HepG2 (cell line): Measurements from ENCODE around the gene PPCDC. TPM values are rescaled to one million over a fixed set of nuclear protein-coding genes. Genes with fewer than 3 reads are reported as not detected.

ENCODE experiments used
- ARNT ChIP-seq: fragments of 450-650 bp; IDR thresholded peaks from 2 replicates; pipeline ENCODE4 v1.6.1; 2017
- CBX2 ChIP-seq, 2 experiments: fragments of 200-600 bp in 1 of 2; sonication (generic); formaldehyde crosslinking in 1 of 2; IDR thresholded peaks; 2 replicates each; pipeline versions ENCODE4 v1.7.0 to v1.8.1; 2018 to 2022; ENCODE audit warnings: low read depth in 2 of 2, low read length in 1 of 2, mild to moderate bottlenecking in 1 of 2, missing genetic modification reagents in 1 of 2
- ETV5 ChIP-seq: IDR thresholded peaks from 2 replicates; pipeline ENCODE4 v1.6.1; 2018; ENCODE audit warnings: missing biosample characterization, missing genetic modification reagents, inconsistent platforms, borderline replicate concordance
- FOXO1 ChIP-seq: sonication (generic); formaldehyde crosslinking; IDR thresholded peaks from 2 replicates; pipeline ENCODE4 v1.4.0; 2020; ENCODE audit warnings: missing genetic modification reagents
- NFE2L2 ChIP-seq: fragments of 150-350 bp; IDR thresholded peaks from 2 replicates; pipeline ENCODE4 v1.6.1; 2014; ENCODE audit warnings: low read length
- NR1H2 ChIP-seq: sonication (generic); formaldehyde crosslinking; IDR thresholded peaks from 2 replicates; pipeline ENCODE4 v1.8.1; 2022; ENCODE audit warnings: low read depth, missing genetic modification reagents, borderline replicate concordance
- POLR2AphosphoS5 ChIP-seq: IDR thresholded peaks from 2 replicates; pipeline ENCODE4 v1.6.1; 2012; ENCODE audit warnings: low read depth, low read length
- RFXAP ChIP-seq: sonication (generic); formaldehyde crosslinking; IDR thresholded peaks from 2 replicates; pipeline ENCODE4 v1.4.0; 2020; ENCODE audit warnings: missing genetic modification reagents, borderline replicate concordance
- ZFP36 ChIP-seq: fragments of 150-350 bp; IDR thresholded peaks from 2 replicates; pipeline ENCODE4 v1.6.1; 2018; ENCODE audit warnings: borderline replicate concordance, low read length, low read depth; ENCODE audit not compliant: partially characterized antibody
- ZNF34 ChIP-seq: sonication (generic); formaldehyde crosslinking; IDR thresholded peaks from 2 replicates; pipeline ENCODE4 v1.4.0; 2020; ENCODE audit warnings: mild to moderate bottlenecking, missing genetic modification reagents, borderline replicate concordance
- ZNF382 ChIP-seq: sonication (generic); formaldehyde crosslinking; IDR thresholded peaks from 2 replicates; pipeline ENCODE4 v1.5.0; 2020; ENCODE audit warnings: missing genetic modification reagents, mild to moderate bottlenecking, borderline replicate concordance
- ZNF614 ChIP-seq: IDR thresholded peaks from 2 replicates; pipeline ENCODE4 v1.6.1; 2018; ENCODE audit warnings: missing biosample characterization, missing genetic modification reagents, inconsistent platforms, borderline replicate concordance
- polyA plus RNA-seq, 8 experiments: library from polyadenylated mRNA; depleted of rRNA in 3 of 8; stranded (reverse) in 7 of 8; unstranded in 1 of 8; fragments of >200 nt; fragmentation: Illumina TruSeq in 4 of 8; extraction: Trizol in 4 of 8; gene quantifications; 2 replicates each; pipeline versions ENCODE4 v1.2.1 to v1.2.3, GENCODE V29; 2011 to 2016; ENCODE audit warnings: low read depth in 4 of 8, missing spikeins in 1 of 8, mixed read lengths in 1 of 8; ENCODE audit not compliant: insufficient read depth in 1 of 8
- total RNA-seq, 5 experiments: library from RNA; depleted of rRNA; stranded (reverse); fragments of >200 nt; fragmentation: Illumina TruSeq; extraction: Trizol; gene quantifications; 2 replicates each; pipeline ENCODE4 v1.2.3, GENCODE V29; 2016; ENCODE audit warnings: low read depth in 1 of 5
- TF ChIP-seq, protein P1 (sequence below): sonication (generic); formaldehyde crosslinking; IDR thresholded peaks from 2 replicates; pipeline ENCODE4 v1.9.0; 2021; ENCODE audit warnings: mild to moderate bottlenecking, missing genetic modification reagents
- TF ChIP-seq, protein P2 (sequence below): IDR thresholded peaks from 2 replicates; pipeline ENCODE4 v1.6.1; 2016; ENCODE audit warnings: mild to moderate bottlenecking, missing biosample characterization, missing genetic modification reagents
- TF ChIP-seq, protein P3 (sequence below): sonication (generic); formaldehyde crosslinking; IDR thresholded peaks from 2 replicates; pipeline ENCODE4 v1.8.0; 2023; ENCODE audit warnings: mild to moderate bottlenecking, missing genetic modification reagents
- TF ChIP-seq, protein P4 (sequence below): sonication (generic); formaldehyde crosslinking; IDR thresholded peaks from 2 replicates; pipeline ENCODE4 v1.4.0; 2020; ENCODE audit warnings: missing genetic modification reagents
- TF ChIP-seq, protein P5 (sequence below): sonication (generic); formaldehyde crosslinking; IDR thresholded peaks from 2 replicates; pipeline ENCODE4 v1.4.0; 2020; ENCODE audit warnings: missing genetic modification reagents; ENCODE audit errors: not compliant biosample characterization

Gene PPCDC
- total and polyA plus RNA-seq, 2 of the 13 experiments (the other 11 are each of a cell fraction or from before 2014, with no cell fraction given) = 12.3 to 12.8 TPM

DNA sequence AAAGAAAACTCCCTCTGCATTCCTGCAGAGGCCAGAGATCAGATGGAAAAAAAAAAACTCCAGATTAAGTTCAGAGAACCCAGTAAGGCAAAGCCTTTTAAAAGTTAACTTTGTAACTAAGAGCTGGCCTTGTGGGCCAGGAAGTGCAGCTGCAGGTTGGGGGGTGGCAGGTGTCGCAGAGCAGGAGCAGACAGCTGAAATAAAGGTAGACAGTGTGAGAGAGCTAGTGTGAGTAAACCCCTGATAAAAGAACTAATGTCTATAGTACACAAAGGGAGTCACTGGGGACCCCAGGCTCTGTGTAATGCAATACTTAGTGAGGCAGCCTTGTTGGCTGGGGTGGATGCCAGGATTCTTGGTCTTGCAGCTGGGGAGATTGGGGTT is 42.1 kb downstream of the PPCDC start (continued):
- TF ChIP-seq, protein P1, sequence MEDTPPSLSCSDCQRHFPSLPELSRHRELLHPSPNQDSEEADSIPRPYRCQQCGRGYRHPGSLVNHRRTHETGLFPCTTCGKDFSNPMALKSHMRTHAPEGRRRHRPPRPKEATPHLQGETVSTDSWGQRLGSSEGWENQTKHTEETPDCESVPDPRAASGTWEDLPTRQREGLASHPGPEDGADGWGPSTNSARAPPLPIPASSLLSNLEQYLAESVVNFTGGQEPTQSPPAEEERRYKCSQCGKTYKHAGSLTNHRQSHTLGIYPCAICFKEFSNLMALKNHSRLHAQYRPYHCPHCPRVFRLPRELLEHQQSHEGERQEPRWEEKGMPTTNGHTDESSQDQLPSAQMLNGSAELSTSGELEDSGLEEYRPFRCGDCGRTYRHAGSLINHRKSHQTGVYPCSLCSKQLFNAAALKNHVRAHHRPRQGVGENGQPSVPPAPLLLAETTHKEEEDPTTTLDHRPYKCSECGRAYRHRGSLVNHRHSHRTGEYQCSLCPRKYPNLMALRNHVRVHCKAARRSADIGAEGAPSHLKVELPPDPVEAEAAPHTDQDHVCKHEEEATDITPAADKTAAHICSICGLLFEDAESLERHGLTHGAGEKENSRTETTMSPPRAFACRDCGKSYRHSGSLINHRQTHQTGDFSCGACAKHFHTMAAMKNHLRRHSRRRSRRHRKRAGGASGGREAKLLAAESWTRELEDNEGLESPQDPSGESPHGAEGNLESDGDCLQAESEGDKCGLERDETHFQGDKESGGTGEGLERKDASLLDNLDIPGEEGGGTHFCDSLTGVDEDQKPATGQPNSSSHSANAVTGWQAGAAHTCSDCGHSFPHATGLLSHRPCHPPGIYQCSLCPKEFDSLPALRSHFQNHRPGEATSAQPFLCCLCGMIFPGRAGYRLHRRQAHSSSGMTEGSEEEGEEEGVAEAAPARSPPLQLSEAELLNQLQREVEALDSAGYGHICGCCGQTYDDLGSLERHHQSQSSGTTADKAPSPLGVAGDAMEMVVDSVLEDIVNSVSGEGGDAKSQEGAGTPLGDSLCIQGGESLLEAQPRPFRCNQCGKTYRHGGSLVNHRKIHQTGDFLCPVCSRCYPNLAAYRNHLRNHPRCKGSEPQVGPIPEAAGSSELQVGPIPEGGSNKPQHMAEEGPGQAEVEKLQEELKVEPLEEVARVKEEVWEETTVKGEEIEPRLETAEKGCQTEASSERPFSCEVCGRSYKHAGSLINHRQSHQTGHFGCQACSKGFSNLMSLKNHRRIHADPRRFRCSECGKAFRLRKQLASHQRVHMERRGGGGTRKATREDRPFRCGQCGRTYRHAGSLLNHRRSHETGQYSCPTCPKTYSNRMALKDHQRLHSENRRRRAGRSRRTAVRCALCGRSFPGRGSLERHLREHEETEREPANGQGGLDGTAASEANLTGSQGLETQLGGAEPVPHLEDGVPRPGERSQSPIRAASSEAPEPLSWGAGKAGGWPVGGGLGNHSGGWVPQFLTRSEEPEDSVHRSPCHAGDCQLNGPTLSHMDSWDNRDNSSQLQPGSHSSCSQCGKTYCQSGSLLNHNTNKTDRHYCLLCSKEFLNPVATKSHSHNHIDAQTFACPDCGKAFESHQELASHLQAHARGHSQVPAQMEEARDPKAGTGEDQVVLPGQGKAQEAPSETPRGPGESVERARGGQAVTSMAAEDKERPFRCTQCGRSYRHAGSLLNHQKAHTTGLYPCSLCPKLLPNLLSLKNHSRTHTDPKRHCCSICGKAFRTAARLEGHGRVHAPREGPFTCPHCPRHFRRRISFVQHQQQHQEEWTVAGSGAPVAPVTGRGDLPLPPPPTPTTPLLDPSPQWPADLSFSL = no peak
- TF ChIP-seq, protein P2, sequence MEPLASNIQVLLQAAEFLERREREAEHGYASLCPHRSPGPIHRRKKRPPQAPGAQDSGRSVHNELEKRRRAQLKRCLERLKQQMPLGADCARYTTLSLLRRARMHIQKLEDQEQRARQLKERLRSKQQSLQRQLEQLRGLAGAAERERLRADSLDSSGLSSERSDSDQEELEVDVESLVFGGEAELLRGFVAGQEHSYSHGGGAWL (CRISPR knock-in tag) = no peak
- TF ChIP-seq FOXO1 (CRISPR knock-in tag) (no peak), NFE2L2 (no peak), POLR2AphosphoS5 (no peak), ZFP36 (no peak), NR1H2 (CRISPR knock-in tag) (no peak), ZNF34 (CRISPR knock-in tag) (no peak), ETV5 (CRISPR knock-in tag) (peak; percentile 78; the same call in 1 of the 2 replicates), CBX2 (IDR thresholded peaks at IDR 0.05; ENCODE audit: low read depth, low read length) (no peak), CBX2 (CRISPR knock-in tag; IDR thresholded peaks at IDR 0.05; ENCODE audit: low read depth) (no peak), ARNT (no peak), ZNF614 (no peak), ZNF382 (CRISPR knock-in tag) (no peak), RFXAP (CRISPR knock-in tag) (no peak; the same call in 1 of the 2 replicates)
- TF ChIP-seq, protein P3, sequence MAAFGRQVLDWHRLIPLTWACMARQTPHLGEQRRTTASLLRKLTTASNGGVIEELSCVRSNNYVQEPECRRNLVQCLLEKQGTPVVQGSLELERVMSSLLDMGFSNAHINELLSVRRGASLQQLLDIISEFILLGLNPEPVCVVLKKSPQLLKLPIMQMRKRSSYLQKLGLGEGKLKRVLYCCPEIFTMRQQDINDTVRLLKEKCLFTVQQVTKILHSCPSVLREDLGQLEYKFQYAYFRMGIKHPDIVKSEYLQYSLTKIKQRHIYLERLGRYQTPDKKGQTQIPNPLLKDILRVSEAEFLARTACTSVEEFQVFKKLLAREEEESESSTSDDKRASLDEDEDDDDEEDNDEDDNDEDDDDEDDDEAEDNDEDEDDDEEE (CRISPR knock-in tag) = no peak
- TF ChIP-seq, protein P4, sequence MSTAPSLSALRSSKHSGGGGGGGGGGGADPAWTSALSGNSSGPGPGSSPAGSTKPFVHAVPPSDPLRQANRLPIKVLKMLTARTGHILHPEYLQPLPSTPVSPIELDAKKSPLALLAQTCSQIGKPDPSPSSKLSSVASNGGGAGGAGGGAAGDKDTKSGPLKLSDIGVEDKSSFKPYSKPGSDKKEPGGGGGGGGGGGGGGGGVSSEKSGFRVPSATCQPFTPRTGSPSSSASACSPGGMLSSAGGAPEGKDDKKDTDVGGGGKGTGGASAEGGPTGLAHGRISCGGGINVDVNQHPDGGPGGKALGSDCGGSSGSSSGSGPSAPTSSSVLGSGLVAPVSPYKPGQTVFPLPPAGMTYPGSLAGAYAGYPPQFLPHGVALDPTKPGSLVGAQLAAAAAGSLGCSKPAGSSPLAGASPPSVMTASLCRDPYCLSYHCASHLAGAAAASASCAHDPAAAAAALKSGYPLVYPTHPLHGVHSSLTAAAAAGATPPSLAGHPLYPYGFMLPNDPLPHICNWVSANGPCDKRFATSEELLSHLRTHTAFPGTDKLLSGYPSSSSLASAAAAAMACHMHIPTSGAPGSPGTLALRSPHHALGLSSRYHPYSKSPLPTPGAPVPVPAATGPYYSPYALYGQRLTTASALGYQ (CRISPR knock-in tag) = peak; percentile 68; the same call in 1 of the 2 replicates
- TF ChIP-seq, protein P5, sequence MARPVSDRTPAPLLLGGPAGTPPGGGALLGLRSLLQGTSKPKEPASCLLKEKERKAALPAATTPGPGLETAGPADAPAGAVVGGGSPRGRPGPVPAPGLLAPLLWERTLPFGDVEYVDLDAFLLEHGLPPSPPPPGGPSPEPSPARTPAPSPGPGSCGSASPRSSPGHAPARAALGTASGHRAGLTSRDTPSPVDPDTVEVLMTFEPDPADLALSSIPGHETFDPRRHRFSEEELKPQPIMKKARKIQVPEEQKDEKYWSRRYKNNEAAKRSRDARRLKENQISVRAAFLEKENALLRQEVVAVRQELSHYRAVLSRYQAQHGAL (CRISPR knock-in tag) = no peak
